Left forelimb (tissue), 1 donor: ENCODE data around the gene TAF8.
A peak's percentile ranks its signal among the peaks of the same experiment; 100 is the strongest.
"Not testable (repeated sequence)": the region's sequence is repeated elsewhere in the genome, so short reads cannot be mapped to it uniquely, and the experiment has no call there.

Experiments used
- DNase-seq: peaks from one replicate; pipeline ENCODE4 v3.0.0-alpha.2; 2018; ENCODE audit warnings: low spot score

TAF8 gene

DNA sequence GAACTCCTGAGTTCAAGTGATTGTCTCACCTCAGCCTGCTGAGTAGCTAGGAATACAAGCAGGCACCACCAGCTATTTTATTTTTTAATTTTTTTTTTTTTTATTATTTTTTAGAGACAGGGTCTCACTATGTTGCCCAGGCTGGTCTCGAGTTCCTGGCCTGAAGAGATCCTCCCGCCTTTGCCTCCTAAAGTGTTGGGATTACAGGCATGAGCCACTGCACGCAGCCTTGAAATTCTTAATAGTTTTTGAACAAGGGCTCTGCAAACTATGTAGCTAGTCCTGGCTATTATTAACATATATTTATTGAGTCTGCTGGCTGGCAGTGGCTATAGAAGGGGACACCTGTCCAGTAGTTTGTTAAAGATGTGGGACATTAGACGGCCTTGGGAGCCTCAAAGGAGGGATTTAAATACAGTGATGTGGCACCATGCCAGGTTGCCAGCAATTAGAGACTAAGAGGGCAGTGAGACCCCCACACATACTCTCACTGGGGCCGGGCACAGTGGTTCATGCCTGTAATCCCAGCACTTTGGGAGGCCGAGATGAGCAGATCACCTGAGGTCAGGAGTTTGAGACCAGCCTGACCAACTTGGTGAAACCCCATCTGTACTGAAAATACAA lies 21.1 kb upstream of the TAF8 start:
- no peak for DNase-seq

- no peak for DNase-seq
These were observed 20.4 kb upstream of the TAF8 start for GRCh38 chr6:42029881-42030280.

- DNase-seq: peak; percentile 88
These were observed 19.5 kb upstream of the TAF8 start for GRCh38 chr6:42030585-42031506.

DNA sequence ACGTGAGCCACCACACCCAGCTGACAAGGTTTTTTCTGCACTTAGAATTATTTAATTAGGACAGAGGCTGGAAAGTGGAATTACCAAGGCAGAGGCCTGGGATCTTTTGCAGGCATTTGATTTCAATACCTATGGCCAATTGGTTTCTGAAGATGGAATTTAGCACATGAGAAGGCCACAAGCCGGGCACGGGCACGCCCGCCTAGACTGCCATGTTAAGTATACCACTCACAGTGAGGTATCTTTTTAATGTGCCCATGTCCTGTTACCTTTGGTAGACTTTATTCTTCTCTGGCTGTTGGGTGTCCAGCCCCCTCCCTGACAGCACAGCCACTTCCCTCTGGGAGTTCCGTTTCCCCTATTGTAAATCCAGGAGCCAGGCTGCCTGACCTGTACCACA lies 18.0 kb upstream of the TAF8 start:
- no peak for DNase-seq

DNA sequence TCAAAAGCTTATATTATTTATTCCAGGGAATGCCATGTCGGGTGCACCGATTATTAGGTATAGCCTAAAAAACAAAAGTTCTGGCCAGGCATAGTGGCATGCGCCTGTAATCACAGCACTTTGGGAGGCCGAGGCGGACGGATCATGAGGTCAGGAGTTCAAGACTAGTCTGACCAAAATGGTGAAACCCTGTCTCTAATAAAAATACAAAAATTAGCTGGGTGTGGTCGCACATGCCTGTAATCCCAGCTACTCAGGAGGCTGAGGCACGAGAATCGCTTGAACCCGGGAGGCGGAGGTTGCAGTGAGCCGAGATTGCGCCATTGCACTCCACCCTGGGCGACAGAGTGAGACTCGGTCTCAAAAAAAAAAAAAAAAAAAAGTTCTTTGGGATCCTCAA lies 12.7 kb upstream of the TAF8 start:
- DNase-seq: not testable (repeated sequence)

GRCh38 chr6:42038163-42038562 lies 12.2 kb upstream of the TAF8 start:
- no peak for DNase-seq

DNA sequence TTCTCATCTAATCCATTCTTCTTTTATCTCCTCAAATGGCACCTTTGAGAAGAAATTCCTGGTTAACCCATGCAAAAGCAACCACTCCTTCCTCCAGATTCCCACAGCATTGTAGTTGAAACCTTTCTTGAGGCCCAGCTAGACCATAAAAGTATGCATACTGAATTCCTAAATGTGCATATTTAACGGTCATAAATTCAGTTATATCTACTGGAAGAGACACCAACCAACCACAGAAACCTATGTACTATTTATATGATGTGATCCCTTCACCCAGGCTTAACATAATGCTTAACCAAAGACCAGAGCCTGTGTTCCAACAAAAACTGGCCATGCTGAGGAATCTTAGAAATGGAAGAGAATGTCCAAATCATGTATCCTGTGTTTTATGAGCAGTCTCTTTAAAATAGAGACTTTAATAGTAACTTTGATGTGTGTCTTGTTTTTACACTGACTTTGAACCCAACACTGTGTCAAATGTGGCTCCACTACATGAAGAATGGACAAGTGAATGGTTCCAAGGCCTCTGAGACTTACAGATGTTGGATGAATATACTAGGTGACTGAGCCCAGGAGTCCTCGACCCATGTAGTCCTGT lies 11.4 kb upstream of the TAF8 start:
- DNase-seq: no peak

GRCh38 chr6:42040856-42041480 lies 9.4 kb upstream of the TAF8 start:
- no peak for DNase-seq

GRCh38 chr6:42041481-42042053 lies 8.8 kb upstream of the TAF8 start:
- DNase-seq: no peak

GRCh38 chr6:42042108-42042507 lies 8.2 kb upstream of the TAF8 start:
- no peak for DNase-seq

DNA sequence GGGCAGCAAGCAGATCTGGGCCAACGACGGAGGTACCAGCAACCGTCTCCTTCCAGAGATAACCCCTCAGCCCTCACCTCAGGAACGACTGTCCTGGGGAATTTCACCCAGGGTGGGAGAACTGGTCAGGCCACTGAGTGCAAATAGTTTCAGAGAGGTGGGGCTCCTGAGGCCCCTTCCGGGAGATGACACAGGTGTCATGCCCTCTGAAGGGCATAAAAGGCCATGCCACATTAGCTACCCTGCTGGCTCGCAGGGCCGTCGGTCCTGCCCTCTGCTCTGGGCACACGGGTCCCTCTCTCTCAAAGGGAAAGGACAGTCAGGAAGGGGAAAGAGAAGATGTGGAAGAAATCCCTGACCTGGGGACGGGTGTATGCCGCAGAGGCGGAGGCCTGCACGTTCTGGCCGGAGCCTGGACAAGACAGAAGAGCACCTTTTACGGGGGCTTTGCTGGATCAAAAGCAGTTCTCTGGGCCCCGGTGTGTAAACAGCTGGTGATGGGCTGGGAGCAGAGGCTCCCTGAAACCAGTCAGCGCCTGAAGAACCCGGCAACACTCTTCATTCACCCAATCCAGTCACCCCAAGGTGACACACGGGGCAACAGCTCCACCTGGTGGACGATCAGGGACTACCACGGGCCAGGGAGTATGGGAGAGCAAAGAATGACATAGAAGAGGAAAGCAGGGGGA lies 6.4 kb upstream of the TAF8 start:
- DNase-seq: peak; percentile 94

GRCh38 chr6:42045538-42046460 lies 4.5 kb upstream of the TAF8 start:
- peak; percentile 80 for DNase-seq

GRCh38 chr6:42046464-42047212 lies 3.7 kb upstream of the TAF8 start:
- no peak for DNase-seq

GRCh38 chr6:42047213-42047590 lies 3.1 kb upstream of the TAF8 start:
- no peak for DNase-seq

DNA sequence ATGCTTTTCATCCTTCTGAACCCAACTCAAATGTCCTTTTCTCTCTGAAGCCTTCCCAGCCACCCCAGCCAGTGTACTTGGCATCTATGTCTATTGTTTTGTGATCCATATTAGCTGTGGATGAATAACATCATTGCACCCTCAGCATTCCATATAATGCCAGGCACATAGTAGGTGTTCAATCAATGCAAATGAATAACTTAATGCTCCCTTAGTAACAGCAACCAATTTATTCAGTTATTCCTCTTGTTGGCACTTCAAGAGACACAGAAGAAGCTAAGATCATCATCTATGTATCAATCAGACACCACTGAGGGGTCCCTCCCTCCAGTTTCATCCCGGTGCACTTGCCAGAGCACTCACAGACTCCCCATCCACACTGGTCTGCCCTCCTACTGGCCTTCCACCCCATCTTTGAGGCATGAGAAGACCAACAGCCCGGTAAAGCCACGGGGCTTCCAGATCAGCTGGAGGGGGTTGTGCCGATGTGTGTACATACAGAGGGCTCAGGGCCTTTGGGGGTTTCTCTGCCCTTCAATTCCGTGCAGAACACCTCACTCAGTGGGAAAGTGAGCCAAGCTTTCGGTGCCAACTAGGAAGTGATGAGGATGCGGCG lies 2.4 kb upstream of the TAF8 start:
- no peak for DNase-seq

DNA sequence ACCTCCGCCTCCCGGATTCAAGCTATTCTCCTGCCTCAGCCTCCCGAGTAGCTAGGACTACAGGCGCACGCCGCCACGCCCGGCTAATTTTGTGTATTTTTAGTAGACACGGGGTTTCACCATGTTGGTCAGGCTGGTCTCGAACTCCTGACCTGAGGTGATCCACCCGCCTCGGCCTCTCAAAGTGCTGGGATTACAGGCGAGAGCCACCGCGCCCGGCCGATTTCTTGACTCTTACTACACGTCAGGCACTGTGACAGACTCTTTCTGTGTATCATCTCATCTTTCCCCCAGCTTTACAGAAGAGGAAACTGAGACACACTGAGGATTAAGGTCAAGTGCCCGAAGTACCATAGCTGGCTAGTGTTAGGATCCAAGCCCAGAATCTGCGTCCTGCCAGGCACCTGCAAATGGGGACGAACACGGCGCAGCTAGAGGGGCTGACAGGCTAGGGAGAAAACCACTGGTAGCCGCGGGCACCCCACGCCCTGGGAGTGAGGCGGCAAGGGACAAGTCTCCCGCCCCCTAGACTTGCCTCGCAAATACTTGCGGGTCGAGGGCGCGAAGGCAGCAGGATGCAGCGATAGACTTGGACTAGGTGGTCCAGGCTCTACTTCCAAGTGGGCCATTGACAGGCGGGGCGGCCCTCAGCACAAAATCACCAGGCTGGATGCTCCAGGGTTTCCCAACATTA lies 1.1 kb upstream of the TAF8 start:
- no peak for DNase-seq

- no peak for DNase-seq
These were observed 402 bp upstream of the TAF8 start for GRCh38 chr6:42049948-42050296.

DNA sequence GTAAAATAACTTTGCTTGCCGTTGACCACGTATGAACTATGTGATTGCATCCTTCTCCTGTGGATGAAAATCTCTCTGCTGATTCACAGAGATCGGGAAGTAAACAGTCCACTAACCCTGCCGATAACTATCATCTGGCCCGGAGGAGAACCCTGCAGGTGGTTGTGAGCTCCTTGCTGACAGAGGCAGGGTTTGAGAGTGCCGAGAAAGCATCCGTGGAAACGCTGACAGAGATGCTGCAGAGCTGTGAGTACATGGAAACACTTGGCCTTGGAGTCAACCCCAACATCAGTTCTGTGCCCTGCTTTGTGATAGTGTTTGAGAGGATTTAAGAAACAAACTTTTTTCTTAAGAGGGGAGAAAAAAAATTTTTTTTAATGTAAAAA lies 937 bp downstream of the TAF8 start:
- DNase-seq: no peak

DNA sequence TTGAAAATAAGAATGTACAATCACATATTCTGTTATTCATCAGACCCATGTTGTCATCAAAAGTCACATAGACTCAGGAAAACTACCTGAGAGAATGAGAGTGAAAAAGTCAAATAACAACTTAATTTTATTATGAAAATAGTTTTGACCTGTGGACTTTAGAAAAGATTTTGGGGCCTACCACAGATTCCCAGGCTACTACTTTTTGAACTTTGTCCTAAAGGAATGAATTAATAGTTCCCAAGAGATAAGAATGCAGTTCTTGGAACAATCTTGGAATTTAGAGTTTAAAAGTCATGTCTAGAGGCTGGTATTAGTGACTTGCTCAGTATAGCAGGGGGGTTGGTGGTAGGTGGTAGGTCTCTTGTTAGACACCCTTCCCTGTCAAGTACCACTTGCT lies 3.3 kb downstream of the TAF8 start:
- DNase-seq: no peak
